AG10803 (cell line): Measurements from ENCODE around the gene PRPF39.

Experiments used
- DNase-seq: peaks from one replicate; pipeline ENCODE4 v3.0.0; 2010; ENCODE audit warnings: low read depth
- H3K4me3 ChIP-seq: 2 replicates; pipeline ENCODE4 v1.5.1; 2011; ENCODE audit warnings: mild to moderate bottlenecking, low read length, control low read depth
- TF ChIP-seq, protein P1 (sequence below): conservative IDR thresholded peaks from 2 replicates; pipeline ENCODE4 v1.5.1; 2011; ENCODE audit warnings: mild to moderate bottlenecking, low read length, control low read depth, inconsistent platforms

Gene PRPF39

DNA sequence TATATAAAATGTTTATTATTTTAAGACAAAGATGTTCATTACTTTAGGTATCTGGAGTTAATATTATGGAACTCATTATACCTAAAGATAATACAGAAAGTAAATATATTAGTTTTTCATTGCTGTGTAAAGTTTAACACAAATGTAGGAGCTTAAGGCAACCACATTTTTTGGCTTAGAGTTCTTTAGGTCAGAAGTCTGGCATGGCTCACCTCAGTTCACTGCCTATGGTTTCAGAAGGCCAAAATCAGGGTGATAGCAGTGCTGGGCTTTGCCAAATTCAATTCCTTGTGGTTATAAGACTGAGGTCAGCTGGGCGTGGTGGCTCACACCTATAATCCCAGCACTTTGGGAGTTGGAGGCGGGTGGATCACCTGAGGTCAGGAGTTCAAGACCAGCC lies 35.5 kb upstream of the PRPF39 start:
- H3K4me3 ChIP-seq, result no peak overlapping the region
- TF ChIP-seq, protein P1, sequence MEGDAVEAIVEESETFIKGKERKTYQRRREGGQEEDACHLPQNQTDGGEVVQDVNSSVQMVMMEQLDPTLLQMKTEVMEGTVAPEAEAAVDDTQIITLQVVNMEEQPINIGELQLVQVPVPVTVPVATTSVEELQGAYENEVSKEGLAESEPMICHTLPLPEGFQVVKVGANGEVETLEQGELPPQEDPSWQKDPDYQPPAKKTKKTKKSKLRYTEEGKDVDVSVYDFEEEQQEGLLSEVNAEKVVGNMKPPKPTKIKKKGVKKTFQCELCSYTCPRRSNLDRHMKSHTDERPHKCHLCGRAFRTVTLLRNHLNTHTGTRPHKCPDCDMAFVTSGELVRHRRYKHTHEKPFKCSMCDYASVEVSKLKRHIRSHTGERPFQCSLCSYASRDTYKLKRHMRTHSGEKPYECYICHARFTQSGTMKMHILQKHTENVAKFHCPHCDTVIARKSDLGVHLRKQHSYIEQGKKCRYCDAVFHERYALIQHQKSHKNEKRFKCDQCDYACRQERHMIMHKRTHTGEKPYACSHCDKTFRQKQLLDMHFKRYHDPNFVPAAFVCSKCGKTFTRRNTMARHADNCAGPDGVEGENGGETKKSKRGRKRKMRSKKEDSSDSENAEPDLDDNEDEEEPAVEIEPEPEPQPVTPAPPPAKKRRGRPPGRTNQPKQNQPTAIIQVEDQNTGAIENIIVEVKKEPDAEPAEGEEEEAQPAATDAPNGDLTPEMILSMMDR, result no peak
- DNase-seq, result no peak

DNA sequence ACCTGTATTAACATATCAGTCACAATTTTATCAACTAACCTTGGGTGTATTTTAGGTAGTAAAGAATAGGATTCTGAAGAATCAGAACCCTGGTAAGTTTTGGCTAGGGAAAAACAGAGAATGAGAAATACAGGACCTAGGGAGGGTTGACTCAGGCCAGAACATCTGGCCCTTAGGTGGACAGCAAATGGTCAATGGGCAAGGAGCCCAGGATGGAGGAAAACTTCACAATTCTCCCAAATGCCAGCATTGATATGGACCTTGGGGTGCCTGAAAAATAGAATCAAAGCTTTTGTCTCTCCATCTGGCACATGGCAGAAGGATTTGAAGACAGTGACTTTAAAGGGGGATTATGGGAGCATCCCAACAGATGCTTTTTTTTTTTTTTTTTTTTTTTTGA lies 32.7 kb upstream of the PRPF39 start:
- TF ChIP-seq, protein P1, result no peak
- H3K4me3 ChIP-seq, result no peak overlapping the region
- DNase-seq, result peak; percentile 30

DNA sequence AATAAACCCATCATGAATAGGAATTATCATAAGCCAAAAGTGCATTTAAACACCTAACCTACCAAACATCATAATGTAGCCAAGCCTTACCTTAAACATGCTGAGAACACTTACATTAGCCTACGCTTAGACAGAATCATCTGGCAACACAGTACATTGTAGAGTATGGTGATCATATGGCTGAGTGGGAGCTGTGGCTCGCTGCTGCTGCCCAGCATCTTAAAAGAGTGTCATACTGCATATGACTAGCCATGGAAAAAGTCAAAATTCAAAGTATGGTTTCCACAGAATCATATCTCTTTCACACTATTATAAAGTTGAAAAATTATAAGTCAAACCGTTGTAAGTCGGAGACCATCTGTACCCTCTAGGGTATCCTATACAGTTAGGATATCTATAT lies 32.0 kb upstream of the PRPF39 start:
- H3K4me3 ChIP-seq, result no peak overlapping the region
- TF ChIP-seq, protein P1, result no peak
- DNase-seq, result no peak

DNA sequence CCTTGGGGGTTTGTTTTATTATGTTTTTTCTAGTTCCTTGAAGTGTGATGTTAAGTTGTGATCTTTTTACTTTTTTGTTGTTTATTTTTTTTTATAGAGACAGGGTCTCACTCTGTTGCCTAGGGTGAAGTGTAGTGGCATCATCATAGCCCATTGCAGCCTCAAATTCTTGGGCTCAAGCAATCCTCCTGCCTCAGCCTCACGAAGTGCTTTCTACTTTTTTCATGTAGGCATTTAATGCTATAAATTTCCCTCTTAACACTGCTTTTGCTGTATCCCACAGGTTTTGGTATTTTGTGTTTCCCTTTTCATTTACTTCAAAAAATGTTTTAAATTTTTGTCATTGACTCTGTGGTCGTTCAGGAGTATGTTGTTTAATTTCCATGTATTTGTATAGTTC lies 26.6 kb upstream of the PRPF39 start:
- DNase-seq, result no peak
- H3K4me3 ChIP-seq, result no peak overlapping the region
- TF ChIP-seq, protein P1, result no peak

DNA sequence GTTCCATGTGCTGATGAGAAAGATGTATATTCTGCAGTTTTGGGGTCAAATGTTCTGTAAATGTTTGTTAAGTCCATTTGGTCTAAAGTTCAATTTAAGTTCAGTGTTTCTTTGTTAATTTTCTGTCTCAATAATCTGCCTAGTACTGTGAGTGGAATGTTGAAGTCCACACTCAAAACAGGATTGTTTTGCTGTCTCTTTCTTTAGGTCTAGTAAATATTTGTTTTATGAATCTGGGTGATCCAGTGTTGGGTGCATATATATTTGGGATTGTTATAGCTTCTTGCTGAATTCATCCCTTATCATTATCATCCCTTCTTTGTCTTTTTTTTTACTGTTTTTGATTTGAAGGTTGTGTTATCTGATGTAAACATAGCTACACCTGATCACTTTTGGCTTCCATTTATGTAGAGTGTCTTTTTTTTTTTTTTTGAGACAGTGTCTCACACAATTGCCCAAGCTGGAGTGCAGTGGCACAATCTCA lies 26.0 kb upstream of the PRPF39 start:
- H3K4me3 ChIP-seq, result no peak overlapping the region
- TF ChIP-seq, protein P1, result no peak
- DNase-seq, result no peak

DNA sequence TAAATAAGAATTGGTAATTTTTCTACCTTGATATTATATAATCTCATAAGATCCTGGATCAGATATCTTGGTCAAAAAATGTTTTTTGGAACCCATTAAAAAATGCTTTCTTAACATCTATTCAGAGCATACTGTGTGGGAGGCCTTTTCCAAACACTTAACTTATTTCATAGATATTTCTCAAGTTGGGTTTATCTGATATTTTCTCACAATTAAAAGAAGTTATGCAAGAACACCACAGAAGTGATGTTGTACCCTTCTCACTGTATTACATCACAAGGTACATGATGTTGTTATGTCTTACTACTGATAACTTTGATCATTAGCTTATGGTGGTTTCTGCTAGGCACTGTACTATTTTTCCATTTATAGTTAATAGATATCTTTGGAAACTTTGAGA lies 23.4 kb upstream of the PRPF39 start:
- no peak for DNase-seq
- no peak overlapping the region for H3K4me3 ChIP-seq
- TF ChIP-seq, protein P1, result no peak

DNA sequence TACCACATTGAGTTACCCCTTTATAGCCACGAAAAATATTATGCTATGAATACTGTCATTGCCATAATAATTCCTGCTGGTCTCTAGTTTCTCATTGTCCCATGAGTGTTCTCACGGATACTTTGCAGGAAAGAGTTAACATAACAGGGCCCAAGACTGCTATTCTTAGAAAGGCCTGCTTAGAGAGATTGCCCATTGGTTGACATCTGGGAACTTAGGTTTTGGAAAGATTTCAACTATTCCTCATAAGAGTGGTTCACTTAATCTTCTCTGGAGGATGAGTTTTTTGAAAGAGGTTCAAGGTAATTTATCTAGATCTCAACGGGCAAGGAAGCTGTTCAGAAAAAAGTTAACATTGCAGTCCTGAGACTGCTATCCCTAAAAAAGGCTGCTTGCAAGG lies 18.4 kb upstream of the PRPF39 start:
- TF ChIP-seq, protein P1, result no peak
- DNase-seq, result peak; percentile 6
- H3K4me3 ChIP-seq, result no peak overlapping the region
